Lung (tissue), 12 donors: Measurements from ENCODE around the gene ODAPH. TPM values are rescaled to one million over a fixed set of nuclear protein-coding genes. Genes with fewer than 3 reads are reported as not detected.

Source experiments
- ATAC-seq: fragments of 200-7000 bp; cut with Tn5 transposase; one replicate; pipeline ENCODE4 v1.9.1; 2020; ENCODE audit warnings: moderate number of reproducible peaks; ENCODE audit not compliant: insufficient read depth, low FRiP score
- DNase-seq, 3 donors: peaks; one replicate each; pipeline ENCODE4 v3.0.0-alpha.2; 2013 to 2017
- H3K27ac ChIP-seq, 2 donors: one replicate each; pipeline ENCODE4 v1.5.1; 2013; ENCODE audit warnings: mild to moderate bottlenecking in 2 of 2, moderate library complexity in 2 of 2, control low read depth in 1 of 2, inconsistent platforms in 1 of 2, low read depth in 1 of 2, low read length in 1 of 2
- H3K27me3 ChIP-seq, 3 donors: one replicate each; pipeline ENCODE4 v1.5.1; 2013; ENCODE audit warnings: low read length in 2 of 3; ENCODE audit not compliant: control insufficient read depth in 3 of 3, insufficient read depth in 3 of 3
- H3K36me3 ChIP-seq, 4 donors: one replicate each; pipeline ENCODE4 v1.5.1; 2013; ENCODE audit warnings: low read length in 4 of 4, mild to moderate bottlenecking in 1 of 4, moderate library complexity in 1 of 4; ENCODE audit not compliant: control insufficient read depth in 4 of 4, insufficient read depth in 4 of 4
- H3K4me1 ChIP-seq, 5 donors: one replicate each; pipeline ENCODE4 v1.5.1; 2013; ENCODE audit warnings: low read length in 5 of 5, mild to moderate bottlenecking in 2 of 5, moderate library complexity in 1 of 5; ENCODE audit not compliant: control insufficient read depth in 5 of 5, insufficient read depth in 5 of 5
- H3K4me3 ChIP-seq: one replicate; pipeline ENCODE4 v1.5.1; 2013; ENCODE audit warnings: mild to moderate bottlenecking, control low read depth, moderate library complexity
- H3K9ac ChIP-seq, 2 donors: one replicate each; pipeline ENCODE4 v1.5.1; 2013; ENCODE audit warnings: low read length in 2 of 2, control low read depth in 1 of 2; ENCODE audit not compliant: insufficient read depth in 1 of 2
- H3K9me3 ChIP-seq, 4 donors: one replicate each; pipeline ENCODE4 v1.5.1; 2013; ENCODE audit warnings: low read length in 3 of 4, mild to moderate bottlenecking in 1 of 4, moderate library complexity in 1 of 4; ENCODE audit not compliant: control insufficient read depth in 4 of 4, insufficient read depth in 3 of 4
- WGBS, 2 donors: extraction: QIAGEN DNeasy Blood & Tissue Kit; methylation state at CpG; one replicate each; pipeline ENCODE4 v1.1.7; 2013; 5-methylcytosine and 5-hydroxymethylcytosine counted together
- polyA plus RNA-seq, 2 donors: library from polyadenylated mRNA; stranded (reverse); fragments of 200-250 nt; gene quantifications; one replicate each; pipeline ENCODE4 v1.2.1, GENCODE V29; 2013
- total RNA-seq, 2 donors: library from RNA; depleted of rRNA in 1 of 2; stranded (reverse); fragments of >200 nt in 1 of 2; gene quantifications; one replicate each; pipeline ENCODE4 v1.2.1, GENCODE V29; 2014 to 2021
- TF ChIP-seq, protein P1 (sequence below): IDR thresholded peaks from 2 replicates; pipeline ENCODE4 v1.5.1; 2012; ENCODE audit warnings: mild to moderate bottlenecking; ENCODE audit errors: control extremely low read depth, extremely low read depth
- donor health status: control.
- donor health status: control.
- donor health status: Bipolar disorder and iron deficiency.
- donor health status: healthy.
- donor health status: DM: yes; HTN: yes; CAD: no.

ODAPH gene
- total and polyA plus RNA-seq, 4 donors = 0.02 to 0.10 TPM; not detected in 2

- H3K4me3 ChIP-seq = no peak overlapping the region
- ATAC-seq (no peak), DNase-seq (no peak)
- 87 to 88% methylated on average over 2 of the region's 2 CpGs for whole genome bisulfite sequencing, 2 donors
- no peaks in the 10 kb centered on the region for H3K27me3 ChIP-seq
- no peaks in the 10 kb centered on the region for H3K4me1 ChIP-seq
- H3K9me3 ChIP-seq = no peaks in the 10 kb centered on the region
- H3K9ac ChIP-seq = no peak overlapping the region
- TF ChIP-seq, protein P1, sequence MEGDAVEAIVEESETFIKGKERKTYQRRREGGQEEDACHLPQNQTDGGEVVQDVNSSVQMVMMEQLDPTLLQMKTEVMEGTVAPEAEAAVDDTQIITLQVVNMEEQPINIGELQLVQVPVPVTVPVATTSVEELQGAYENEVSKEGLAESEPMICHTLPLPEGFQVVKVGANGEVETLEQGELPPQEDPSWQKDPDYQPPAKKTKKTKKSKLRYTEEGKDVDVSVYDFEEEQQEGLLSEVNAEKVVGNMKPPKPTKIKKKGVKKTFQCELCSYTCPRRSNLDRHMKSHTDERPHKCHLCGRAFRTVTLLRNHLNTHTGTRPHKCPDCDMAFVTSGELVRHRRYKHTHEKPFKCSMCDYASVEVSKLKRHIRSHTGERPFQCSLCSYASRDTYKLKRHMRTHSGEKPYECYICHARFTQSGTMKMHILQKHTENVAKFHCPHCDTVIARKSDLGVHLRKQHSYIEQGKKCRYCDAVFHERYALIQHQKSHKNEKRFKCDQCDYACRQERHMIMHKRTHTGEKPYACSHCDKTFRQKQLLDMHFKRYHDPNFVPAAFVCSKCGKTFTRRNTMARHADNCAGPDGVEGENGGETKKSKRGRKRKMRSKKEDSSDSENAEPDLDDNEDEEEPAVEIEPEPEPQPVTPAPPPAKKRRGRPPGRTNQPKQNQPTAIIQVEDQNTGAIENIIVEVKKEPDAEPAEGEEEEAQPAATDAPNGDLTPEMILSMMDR = no peak
- H3K27ac ChIP-seq = no peak overlapping the region
- no peaks in the 10 kb centered on the region for H3K36me3 ChIP-seq
Measured at GRCh38 chr4:75567725-75568124, 11.9 kb downstream of the ODAPH start.

GRCh38 chr4:75584067-75584466 is 28.2 kb downstream of the ODAPH start:
- H3K4me3 ChIP-seq = no peak overlapping the region
- no peaks in the 10 kb centered on the region for H3K4me1 ChIP-seq
- H3K27ac ChIP-seq = no peak overlapping the region
- peaks cover 0 to 2% (median 1%) of the 10 kb centered on the region in 4 donors for H3K9me3 ChIP-seq
- TF ChIP-seq, protein P1 = no peak
- no peaks in the 10 kb centered on the region for H3K27me3 ChIP-seq
- DNase-seq = peak in 1 of 3 donors; percentile 12
- peaks cover 0 to 1% (median 0%) of the 10 kb centered on the region in 4 donors for H3K36me3 ChIP-seq
- 61 to 89% methylated on average over 2 of the region's 2 CpGs for WGBS, 2 donors
- H3K9ac ChIP-seq = no peak overlapping the region
- peak; percentile 27 for ATAC-seq

- Histone ChIP-seq H3K27ac (no peak overlapping the region), H3K9ac (no peak overlapping the region), H3K27me3 (no peaks in the 10 kb centered on the region), H3K4me3 (no peak overlapping the region), H3K4me1 (no peaks in the 10 kb centered on the region), H3K36me3 (peaks cover 0 to 2% (median 0%) of the 10 kb centered on the region in 4 donors), H3K9me3 (no peaks in the 10 kb centered on the region)
- ATAC-seq (no peak), DNase-seq (no peak)
- TF ChIP-seq, protein P1 = no peak
- 90 to 97% methylated on average over 1 of the region's 1 CpG for WGBS, 2 donors
Measured at GRCh38 chr4:75593393-75593792, 37.5 kb downstream of the ODAPH start.

DNA sequence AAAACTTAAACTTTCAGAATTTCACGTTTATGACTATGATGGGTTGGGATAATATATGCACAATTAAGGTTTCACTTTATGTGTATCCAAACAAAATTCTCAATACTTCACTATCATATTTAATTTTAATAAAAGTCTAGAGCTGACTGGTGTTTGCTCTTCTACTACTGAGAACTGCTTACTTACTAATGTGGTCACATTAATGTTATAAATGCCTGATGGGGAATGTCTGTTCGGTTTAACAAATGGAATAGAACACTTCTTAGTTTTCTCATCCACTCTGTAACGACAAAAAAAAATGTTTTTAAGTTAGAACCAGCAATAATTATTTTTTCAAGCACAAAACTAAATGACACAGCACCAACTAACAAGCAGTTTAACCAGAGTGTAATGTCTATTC is 40.2 kb downstream of the ODAPH start:
- TF ChIP-seq, protein P1 = no peak
- Histone ChIP-seq H3K9ac (no peak overlapping the region), H3K4me3 (no peak overlapping the region), H3K9me3 (no peaks in the 10 kb centered on the region), H3K4me1 (no peaks in the 10 kb centered on the region), H3K36me3 (peaks cover 0 to 2% (median 0%) of the 10 kb centered on the region in 4 donors), H3K27ac (no peak overlapping the region), H3K27me3 (no peaks in the 10 kb centered on the region)
- DNase-seq (no peak), ATAC-seq (no peak)
- 77 to 80% methylated on average over 3 of the region's 3 CpGs for WGBS, 2 donors
